ENCODE results near the gene THBS2.
"Not testable (repeated sequence)": the region's sequence is repeated elsewhere in the genome, so short reads cannot be mapped to it uniquely, and the experiment has no call there.

THBS2 gene

GRCh38 chr6:169271158-169271876 lies 17.7 kb upstream of the THBS2 start:
- FAIRE-seq = no peak

- not testable (repeated sequence) for FAIRE-seq
Measured at GRCh38 chr6:169270077-169270380, 16.4 kb upstream of the THBS2 start.

- FAIRE-seq = no peak
Measured at GRCh38 chr6:169269180-169270076, 15.8 kb upstream of the THBS2 start.

- FAIRE-seq = no peak
Measured at GRCh38 chr6:169268276-169268675, 14.6 kb upstream of the THBS2 start.

- FAIRE-seq = no peak
Measured at GRCh38 chr6:169266746-169267591, 13.3 kb upstream of the THBS2 start.

GRCh38 chr6:169266261-169266660 lies 12.6 kb upstream of the THBS2 start:
- FAIRE-seq = no peak

GRCh38 chr6:169265486-169266131 lies 12.0 kb upstream of the THBS2 start:
- FAIRE-seq = no peak

- no peak for FAIRE-seq
Measured at GRCh38 chr6:169263836-169264608, 10.4 kb upstream of the THBS2 start.

GRCh38 chr6:169263374-169263773 lies 9.7 kb upstream of the THBS2 start:
- FAIRE-seq = no peak

GRCh38 chr6:169262602-169263001 lies 9.0 kb upstream of the THBS2 start:
- FAIRE-seq = not testable (repeated sequence)

- no peak for FAIRE-seq
Measured at GRCh38 chr6:169256518-169256917, 2.9 kb upstream of the THBS2 start.

- FAIRE-seq = no peak
Measured at GRCh38 chr6:169256061-169256460, 2.4 kb upstream of the THBS2 start.

- no peak for FAIRE-seq
Measured at GRCh38 chr6:169255643-169256042, 2.0 kb upstream of the THBS2 start.

- no peak for FAIRE-seq
Measured at GRCh38 chr6:169254456-169255316, 1.0 kb upstream of the THBS2 start.

GRCh38 chr6:169252505-169253189 lies 999 bp downstream of the THBS2 start:
- no peak for FAIRE-seq

GRCh38 chr6:169251822-169252504 lies 1.7 kb downstream of the THBS2 start:
- no peak for FAIRE-seq

GRCh38 chr6:169251371-169251802 lies 2.3 kb downstream of the THBS2 start:
- no peak for FAIRE-seq

GRCh38 chr6:169250660-169251059 lies 3.0 kb downstream of the THBS2 start:
- no peak for FAIRE-seq

GRCh38 chr6:169249057-169249456 lies 4.6 kb downstream of the THBS2 start:
- FAIRE-seq = no peak

- FAIRE-seq = no peak
Measured at GRCh38 chr6:169248521-169248971, 5.1 kb downstream of the THBS2 start.

All from islet of Langerhans (tissue), 1 donor.